AG08396 (cell line): ENCODE data around the gene DHX35.
A peak's percentile ranks its signal among the peaks of the same experiment; 100 is the strongest.
"Not testable (repeated sequence)": the region's sequence is repeated elsewhere in the genome, so short reads cannot be mapped to it uniquely, and the experiment has no call there.

ENCODE experiments used
- DNase-seq: peaks from one replicate; pipeline ENCODE4 v3.0.0; 2012; ENCODE audit warnings: low spot score, mixed read lengths

The DHX35 gene

GRCh38 chr20:38979842-38980241 is 17.7 kb downstream of the DHX35 start:
- no peak for DNase-seq

- no peak for DNase-seq
These were observed 20.1 kb downstream of the DHX35 start for GRCh38 chr20:38982291-38982690.

DNA sequence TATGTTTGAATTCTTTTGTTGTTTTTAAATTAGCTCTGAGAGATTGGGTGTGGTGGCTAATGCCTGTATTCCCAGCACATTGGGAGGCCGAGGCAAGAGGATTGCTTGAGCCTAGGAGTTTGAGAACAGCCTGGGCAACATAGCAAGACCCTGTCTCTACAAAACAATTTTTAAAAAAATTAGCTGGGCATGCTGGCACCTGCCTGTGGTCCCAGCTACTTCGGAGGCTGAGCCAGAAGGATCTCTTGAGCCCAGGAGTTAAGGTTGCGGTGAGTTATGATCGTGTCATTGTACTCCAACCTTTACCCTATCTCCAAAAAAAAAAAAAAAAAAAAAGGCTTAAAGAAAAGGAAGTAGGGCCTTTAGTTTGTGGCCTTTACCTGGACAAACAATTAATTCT is 22.9 kb downstream of the DHX35 start:
- no peak for DNase-seq

DNA sequence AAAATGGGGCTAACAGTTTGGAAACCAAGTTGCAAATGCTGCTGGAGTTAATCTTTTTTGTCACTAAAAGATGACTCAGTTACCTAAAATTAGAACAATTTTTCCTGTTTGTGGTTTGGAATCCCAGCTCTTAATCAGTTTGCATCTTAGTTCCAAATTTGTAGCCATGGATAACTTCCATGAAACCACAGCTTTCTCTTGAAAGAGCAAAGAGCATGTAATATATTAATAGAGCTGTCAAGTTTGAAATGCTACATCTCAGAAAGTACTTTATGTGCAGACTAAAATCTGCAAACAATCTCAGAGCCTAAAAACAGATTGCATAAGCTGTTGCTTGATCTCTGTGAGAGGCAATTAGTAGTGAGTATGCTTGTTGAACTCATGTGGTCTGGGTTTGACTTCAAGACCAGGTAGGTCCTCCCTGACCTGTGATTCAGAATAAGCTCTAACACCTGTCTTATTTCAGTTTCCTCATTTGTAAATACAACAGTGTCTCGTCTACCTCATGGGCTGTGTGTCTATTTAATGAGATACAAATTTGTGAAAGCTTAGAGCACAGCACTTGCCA is 23.5 kb downstream of the DHX35 start:
- peak; percentile 28 for DNase-seq

DNA sequence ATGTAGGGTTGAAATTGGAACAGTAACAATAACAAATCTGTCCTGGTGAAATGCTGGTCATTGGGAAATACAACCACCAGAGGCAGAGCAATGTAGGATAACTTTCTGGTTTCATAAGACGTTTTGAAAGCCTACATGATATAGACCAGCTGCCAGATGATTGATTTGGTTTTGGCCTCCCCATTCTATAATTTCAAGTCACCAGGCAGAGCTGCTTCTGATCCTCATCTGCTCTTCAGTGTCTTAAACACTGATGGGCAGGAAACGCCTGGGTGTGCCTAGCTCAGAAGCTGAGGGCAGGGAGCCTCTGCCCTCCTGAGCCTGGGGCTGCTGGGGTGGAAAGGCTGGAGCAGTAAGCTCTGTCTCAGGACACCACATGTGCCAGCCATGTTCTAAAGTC is 24.5 kb downstream of the DHX35 start:
- no peak for DNase-seq

- DNase-seq = no peak
These were observed 25.6 kb downstream of the DHX35 start for GRCh38 chr20:38987777-38988176.

DNA sequence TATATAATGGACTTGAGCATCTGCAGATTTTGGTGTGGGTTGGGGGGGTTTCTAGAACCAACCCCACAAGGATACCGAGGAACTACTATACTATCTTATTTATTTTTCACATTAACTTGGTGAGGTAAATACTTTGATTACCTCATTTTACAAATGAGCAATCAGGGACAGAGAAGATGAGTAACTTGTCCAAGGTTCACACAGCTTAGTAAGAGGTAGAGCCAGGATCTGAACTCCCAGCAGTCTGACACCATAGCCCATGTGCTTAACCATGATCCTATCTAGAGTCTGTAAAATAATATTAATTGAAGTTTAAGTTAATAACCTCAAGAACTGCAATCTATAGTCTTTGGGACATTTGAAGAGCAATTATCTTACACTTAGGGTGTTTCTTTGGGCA is 28.6 kb downstream of the DHX35 start:
- no peak for DNase-seq

GRCh38 chr20:38991814-38992704 is 29.9 kb downstream of the DHX35 start:
- no peak for DNase-seq

GRCh38 chr20:38995536-38996044 is 33.4 kb downstream of the DHX35 start:
- no peak for DNase-seq

DNA sequence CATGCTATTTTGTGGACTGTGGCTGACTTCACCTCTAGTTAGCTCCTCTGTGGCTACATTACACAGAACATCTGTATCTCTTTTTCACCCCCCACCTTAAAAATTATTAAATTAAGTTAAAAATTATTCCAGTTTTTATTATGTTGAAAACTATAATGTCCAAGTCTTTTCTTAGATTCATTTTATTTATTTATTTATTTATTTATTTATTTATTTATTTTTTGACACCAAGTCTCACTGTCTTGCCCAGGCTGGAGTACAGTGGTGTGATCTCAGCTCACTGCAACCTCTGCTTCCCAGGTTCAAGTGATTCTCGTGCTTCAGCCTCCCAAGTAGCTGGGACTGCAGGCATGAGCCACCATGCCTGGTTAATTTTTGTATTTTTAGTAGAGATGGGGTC is 34.7 kb downstream of the DHX35 start:
- not testable (repeated sequence) for DNase-seq

GRCh38 chr20:38997622-38998021 is 35.5 kb downstream of the DHX35 start:
- DNase-seq = no peak

- DNase-seq = no peak
These were observed 37.1 kb downstream of the DHX35 start for GRCh38 chr20:38999217-38999616.

GRCh38 chr20:38999965-39000910 is 38.1 kb downstream of the DHX35 start:
- no peak for DNase-seq

- DNase-seq = no peak
These were observed 42.4 kb downstream of the DHX35 start for GRCh38 chr20:39004508-39004907.

GRCh38 chr20:39009348-39009747 is 47.2 kb downstream of the DHX35 start:
- no peak for DNase-seq

DNA sequence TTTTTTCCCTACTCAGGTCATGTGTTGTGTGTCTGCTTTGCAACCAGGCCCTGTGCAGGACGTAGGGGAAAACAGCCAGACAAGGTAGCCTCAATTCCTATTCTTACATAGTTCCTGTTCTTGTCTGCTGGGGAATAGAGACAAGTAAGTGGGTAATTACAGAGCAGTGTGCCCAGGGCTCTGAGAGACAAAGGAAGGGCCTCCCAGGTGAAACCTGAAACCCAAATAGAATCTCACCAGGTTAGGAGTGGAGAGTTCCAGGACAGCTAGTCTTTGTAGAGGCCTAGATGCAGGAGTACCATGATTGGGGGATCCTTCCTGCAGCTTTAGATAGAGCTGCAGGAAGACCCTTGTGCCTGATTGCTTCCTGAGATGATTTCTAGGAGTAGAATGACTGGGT is 48.4 kb downstream of the DHX35 start:
- DNase-seq = no peak

DNA sequence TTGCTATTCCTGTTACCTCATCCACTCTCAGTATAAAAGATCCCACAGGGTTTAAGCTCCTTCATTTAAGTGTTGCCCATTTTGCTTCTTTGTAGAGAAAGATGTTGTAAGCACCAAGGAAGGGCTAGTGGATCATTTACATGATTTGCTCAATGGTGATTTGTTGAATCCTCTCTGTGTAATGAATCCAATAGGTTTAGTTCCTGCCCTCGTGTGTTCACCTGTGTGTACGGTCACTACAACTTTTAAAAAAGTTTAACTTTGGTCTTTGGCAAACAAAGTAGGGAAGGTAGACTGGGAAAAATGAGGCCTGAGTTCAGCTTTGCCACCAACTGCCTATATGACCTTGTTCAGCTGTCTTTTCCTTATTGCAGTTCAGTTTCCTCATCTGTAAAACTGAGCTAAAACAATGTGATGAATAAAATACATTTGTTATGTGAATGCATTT is 51.5 kb downstream of the DHX35 start:
- no peak for DNase-seq

- no peak for DNase-seq
These were observed 53.9 kb downstream of the DHX35 start for GRCh38 chr20:39016041-39016440.

DNA sequence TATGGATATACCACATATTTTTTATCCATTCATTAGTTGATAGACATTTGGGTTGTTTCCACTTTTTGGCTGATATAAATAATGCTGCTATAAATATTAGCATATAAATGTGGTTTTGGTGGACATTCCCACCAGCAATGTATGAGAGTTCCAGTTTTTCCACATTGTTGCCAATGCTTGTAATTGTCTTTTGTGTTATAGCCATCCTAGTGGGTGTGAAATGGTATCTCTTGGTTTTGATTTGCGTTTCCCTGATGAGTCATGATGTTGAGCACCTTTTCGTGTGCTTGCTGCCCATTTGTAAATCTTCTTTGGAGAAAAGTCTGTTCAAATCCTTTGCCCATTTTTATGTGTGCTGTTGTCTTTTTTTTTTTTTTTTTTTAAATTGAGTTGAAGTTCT is 54.4 kb downstream of the DHX35 start:
- no peak for DNase-seq

DNA sequence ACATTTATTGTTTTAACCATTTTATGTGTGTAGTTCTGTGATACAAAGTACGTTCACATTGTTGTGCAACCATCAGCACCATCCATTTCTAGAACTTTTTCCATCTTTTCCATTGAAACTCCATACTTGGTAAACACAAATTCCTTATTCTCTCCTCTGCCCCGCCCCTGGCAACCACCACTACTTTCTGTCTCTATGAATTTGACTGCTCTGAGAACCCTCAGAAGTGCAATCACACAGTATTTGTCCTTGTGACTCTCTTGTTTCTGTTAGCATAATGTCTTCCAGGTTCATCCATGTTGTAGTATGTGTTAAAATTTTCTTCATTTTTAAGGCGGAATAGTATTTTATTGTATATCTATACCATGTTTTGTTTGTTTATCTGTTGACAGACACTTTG is 56.9 kb downstream of the DHX35 start:
- no peak for DNase-seq

GRCh38 chr20:39019805-39020325 is 57.7 kb downstream of the DHX35 start:
- no peak for DNase-seq

DNA sequence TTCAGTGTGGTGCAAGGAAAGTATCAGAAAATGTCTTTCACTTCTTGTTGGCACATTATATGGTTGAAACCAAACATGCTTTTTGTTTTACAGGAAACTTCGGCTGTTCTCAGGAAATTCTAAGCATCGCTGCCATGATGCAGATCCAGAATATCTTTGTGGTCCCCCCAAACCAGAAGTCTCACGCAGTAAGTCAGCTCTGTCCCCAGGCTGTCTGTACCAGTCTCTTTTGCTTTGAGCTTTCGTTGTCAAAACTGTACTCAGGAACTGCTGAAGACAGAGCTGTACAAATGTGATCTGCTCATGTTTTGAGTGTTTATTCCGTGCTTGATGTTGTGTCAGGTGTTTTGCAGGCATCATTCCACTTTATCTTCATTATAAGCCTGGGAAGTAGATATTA is 59.6 kb downstream of the DHX35 start:
- DNase-seq = no peak
